Measurements from ENCODE around the gene MYOCOS. TPM values are rescaled to one million over a fixed set of nuclear protein-coding genes. Genes with fewer than 3 reads are reported as not detected.

MYOCOS gene
- total and polyA plus RNA-seq, 9 of the 15 experiments (the other 6 are each of a cell fraction or from before 2014, with no cell fraction given), result 0.07 TPM; not detected in 7

DNA sequence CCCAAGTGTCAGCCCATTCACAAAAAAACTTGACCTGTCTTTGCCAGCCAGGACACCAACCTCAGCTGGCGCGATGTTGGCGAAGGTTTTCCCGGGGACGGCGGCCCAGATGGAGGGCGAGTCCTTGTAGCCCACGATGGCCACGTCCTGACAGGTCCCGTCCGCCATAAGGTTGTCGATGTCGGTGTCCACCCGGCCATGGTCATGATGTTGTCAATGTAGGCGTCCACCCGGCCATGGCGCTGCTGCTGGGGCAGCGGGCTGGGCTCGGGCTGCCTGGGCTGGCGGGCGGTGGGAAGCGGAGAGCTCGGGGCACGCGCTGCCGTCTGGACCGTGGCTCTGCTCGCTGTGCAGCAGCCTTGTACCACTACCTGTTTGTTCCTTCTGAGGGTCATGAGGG is 48.7 kb downstream of the MYOCOS start:
- in situ Hi-C loops (cut with MboI) (no loop called here), intact Hi-C loops (cut with micrococcal nuclease) (no loop called here)
- BruUV-seq (replicated peaks), result no TSS peak
- FAIRE-seq (no peak), DNase-seq (ENCODE audit: extremely low read depth in 1 of 4, low spot score in 3 of 4) (no peak), ATAC-seq (peak; percentile 65)
- Histone ChIP-seq H4K20me1 (replicated peaks; ENCODE audit: control insufficient read depth, insufficient read depth, low read length) (no peaks in the 10 kb centered on the region), H3K36me3 (ENCODE audit: control insufficient read depth, insufficient read depth, low read length) (no peaks in the 10 kb centered on the region), H3K4me1 (replicated peaks in 1 of 2; ENCODE audit: control insufficient read depth in 2 of 2, insufficient read depth in 2 of 2, low read length in 2 of 2) (peaks cover 0 to 5% of the 10 kb centered on the region in 2 experiments; a peak in 3 of 5 replicates), H3K4me3 (no peak overlapping the region), H2AFZ (ENCODE audit: low read depth, low read length) (peak overlapping the region; percentile 69), H3K4me2 (ENCODE audit: insufficient read depth, low read length) (peak overlapping the region; percentile 16), H3K27ac (ENCODE audit: extremely low read depth, low read depth, low read length) (no peak overlapping the region), H3K9me3 (replicated peaks; ENCODE audit: control insufficient read depth, insufficient read depth, low read depth, low read length) (no peaks in the 10 kb centered on the region), H3K79me2 (ENCODE audit: control insufficient read depth, insufficient read depth, low read length) (no peaks in the 10 kb centered on the region), H3K9ac (ENCODE audit: insufficient read depth in 1 of 2, low read depth in 2 of 2, low read length in 2 of 2) (peak overlapping the region in 1 of 2 experiments; percentile 63; a peak in 2 of 4 replicates), H3K9me1 (ENCODE audit: control insufficient read depth, insufficient read depth, low read length) (no peaks in the 10 kb centered on the region), H3K27me3 (ENCODE audit: control insufficient read depth in 2 of 2, insufficient read depth in 2 of 2, low read length in 2 of 2) (peaks cover 23 to 28% of the 10 kb centered on the region in 2 experiments)
- WGBS (ENCODE audit: insufficient coverage, low coverage, missing lambda C conversion rate), result 15% methylated on average over 28 of the region's 28 CpGs
- CTCF ChIA-PET (ENCODE audit: low intra/inter-chr PET ratio), result no interaction called here
- TF ChIP-seq STAG1 (CRISPR knock-in tag; IDR thresholded peaks at IDR 0.05; ENCODE audit: borderline replicate concordance) (0 out of 2 replicates have a peak, but pooled peaks have one; percentile 11), ZNF121 (CRISPR knock-in tag; conservative IDR thresholded peaks at IDR 0.05) (no peak)
- POLR2A ChIA-PET, result interaction anchor here (1.3 kb wide), 1 partner anchor 12 kb away, joined by 3 read pairs; no protein-coding TSS in a partner anchor

DNA sequence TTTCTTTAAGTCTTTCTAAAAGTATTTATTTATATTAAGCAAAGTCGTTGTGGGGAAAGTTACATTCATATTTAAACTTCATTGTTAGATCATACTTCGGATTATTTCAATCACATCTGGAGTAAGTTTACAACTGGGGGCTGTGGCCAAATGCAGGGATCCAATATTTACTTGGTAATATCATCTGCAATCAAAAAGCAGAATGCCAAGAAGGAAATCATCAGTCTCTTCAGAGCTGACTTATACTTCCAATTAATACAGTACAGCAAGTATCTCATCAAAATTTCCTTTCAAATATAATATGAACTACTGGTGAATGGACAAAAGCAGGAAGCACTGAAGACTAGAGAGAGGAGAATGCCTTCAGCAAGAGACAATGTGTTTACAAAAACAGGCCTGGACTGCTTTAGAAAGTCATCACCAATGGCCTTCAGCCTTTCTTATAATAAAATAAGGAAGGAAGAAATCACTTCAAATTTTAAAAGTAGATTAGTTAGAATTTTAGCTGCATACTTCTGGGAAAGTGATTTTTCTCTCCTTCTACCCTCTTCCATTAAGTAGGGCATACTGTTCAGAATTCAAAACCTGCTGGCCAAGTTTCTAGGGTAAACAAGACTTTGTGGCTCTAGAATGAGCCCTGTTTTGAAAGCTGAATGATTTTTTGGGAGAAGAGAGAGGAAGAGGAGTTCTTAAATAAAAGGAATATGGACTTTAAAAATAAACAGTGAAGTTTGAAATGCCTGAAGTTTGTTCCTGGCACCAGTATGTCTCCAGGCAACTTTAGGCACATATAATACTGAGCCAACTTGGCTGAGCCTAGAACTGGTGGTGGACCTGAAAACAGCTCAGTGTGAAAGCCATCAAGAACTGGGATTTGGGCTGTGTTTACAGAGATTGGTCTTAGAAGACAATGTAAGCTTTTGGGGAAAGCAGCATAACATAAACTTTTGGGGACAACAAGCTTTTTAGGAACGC is 52.7 kb downstream of the MYOCOS start:
- 2% methylated on average over 3 of the region's 3 CpGs for WGBS (ENCODE audit: insufficient coverage, low coverage, missing lambda C conversion rate)
- H3K36me3 ChIP-seq (ENCODE audit: control insufficient read depth, insufficient read depth, low read length), result no peaks in the 10 kb centered on the region
- no peak overlapping the region for H2AFZ ChIP-seq (ENCODE audit: low read depth, low read length)
- intact Hi-C loops (cut with micrococcal nuclease), result no loop called here
- BruUV-seq (replicated peaks), result no TSS peak
- H3K9me3 ChIP-seq (replicated peaks; ENCODE audit: control insufficient read depth, insufficient read depth, low read depth, low read length), result no peaks in the 10 kb centered on the region
- no peaks in the 10 kb centered on the region for H4K20me1 ChIP-seq (replicated peaks; ENCODE audit: control insufficient read depth, insufficient read depth, low read length)
- H3K4me1 ChIP-seq (replicated peaks in 1 of 2; ENCODE audit: control insufficient read depth in 2 of 2, insufficient read depth in 2 of 2, low read length in 2 of 2), result peaks cover 0 to 5% of the 10 kb centered on the region in 2 experiments; a peak in 3 of 5 replicates
- no peak overlapping the region for H3K27ac ChIP-seq (ENCODE audit: extremely low read depth, low read depth, low read length)
- peaks cover 15 to 17% of the 10 kb centered on the region in 2 experiments for H3K27me3 ChIP-seq (ENCODE audit: control insufficient read depth in 2 of 2, insufficient read depth in 2 of 2, low read length in 2 of 2)
- no peak overlapping the region for H3K4me2 ChIP-seq (ENCODE audit: insufficient read depth, low read length)
- no peaks in the 10 kb centered on the region for H3K9me1 ChIP-seq (ENCODE audit: control insufficient read depth, insufficient read depth, low read length)
- no peak for DNase-seq (ENCODE audit: extremely low read depth in 1 of 4, low spot score in 3 of 4)
- no peaks in the 10 kb centered on the region for H3K79me2 ChIP-seq (ENCODE audit: control insufficient read depth, insufficient read depth, low read length)
- no peak for FAIRE-seq
- peak; percentile 19; the same call in 1 of the 3 replicates for ATAC-seq
- POLR2A ChIA-PET, result no interaction called here
- in situ Hi-C loops (cut with MboI), result no loop called here
- CTCF ChIA-PET (ENCODE audit: low intra/inter-chr PET ratio), result no interaction called here
- no peak overlapping the region for H3K4me3 ChIP-seq
- no peak overlapping the region for H3K9ac ChIP-seq (ENCODE audit: insufficient read depth in 1 of 2, low read depth in 2 of 2, low read length in 2 of 2)
- TF ChIP-seq, protein P1, sequence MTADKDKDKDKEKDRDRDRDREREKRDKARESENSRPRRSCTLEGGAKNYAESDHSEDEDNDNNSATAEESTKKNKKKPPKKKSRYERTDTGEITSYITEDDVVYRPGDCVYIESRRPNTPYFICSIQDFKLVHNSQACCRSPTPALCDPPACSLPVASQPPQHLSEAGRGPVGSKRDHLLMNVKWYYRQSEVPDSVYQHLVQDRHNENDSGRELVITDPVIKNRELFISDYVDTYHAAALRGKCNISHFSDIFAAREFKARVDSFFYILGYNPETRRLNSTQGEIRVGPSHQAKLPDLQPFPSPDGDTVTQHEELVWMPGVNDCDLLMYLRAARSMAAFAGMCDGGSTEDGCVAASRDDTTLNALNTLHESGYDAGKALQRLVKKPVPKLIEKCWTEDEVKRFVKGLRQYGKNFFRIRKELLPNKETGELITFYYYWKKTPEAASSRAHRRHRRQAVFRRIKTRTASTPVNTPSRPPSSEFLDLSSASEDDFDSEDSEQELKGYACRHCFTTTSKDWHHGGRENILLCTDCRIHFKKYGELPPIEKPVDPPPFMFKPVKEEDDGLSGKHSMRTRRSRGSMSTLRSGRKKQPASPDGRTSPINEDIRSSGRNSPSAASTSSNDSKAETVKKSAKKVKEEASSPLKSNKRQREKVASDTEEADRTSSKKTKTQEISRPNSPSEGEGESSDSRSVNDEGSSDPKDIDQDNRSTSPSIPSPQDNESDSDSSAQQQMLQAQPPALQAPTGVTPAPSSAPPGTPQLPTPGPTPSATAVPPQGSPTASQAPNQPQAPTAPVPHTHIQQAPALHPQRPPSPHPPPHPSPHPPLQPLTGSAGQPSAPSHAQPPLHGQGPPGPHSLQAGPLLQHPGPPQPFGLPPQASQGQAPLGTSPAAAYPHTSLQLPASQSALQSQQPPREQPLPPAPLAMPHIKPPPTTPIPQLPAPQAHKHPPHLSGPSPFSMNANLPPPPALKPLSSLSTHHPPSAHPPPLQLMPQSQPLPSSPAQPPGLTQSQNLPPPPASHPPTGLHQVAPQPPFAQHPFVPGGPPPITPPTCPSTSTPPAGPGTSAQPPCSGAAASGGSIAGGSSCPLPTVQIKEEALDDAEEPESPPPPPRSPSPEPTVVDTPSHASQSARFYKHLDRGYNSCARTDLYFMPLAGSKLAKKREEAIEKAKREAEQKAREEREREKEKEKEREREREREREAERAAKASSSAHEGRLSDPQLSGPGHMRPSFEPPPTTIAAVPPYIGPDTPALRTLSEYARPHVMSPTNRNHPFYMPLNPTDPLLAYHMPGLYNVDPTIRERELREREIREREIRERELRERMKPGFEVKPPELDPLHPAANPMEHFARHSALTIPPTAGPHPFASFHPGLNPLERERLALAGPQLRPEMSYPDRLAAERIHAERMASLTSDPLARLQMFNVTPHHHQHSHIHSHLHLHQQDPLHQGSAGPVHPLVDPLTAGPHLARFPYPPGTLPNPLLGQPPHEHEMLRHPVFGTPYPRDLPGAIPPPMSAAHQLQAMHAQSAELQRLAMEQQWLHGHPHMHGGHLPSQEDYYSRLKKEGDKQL (CRISPR knock-in tag; IDR thresholded peaks at IDR 0.05; ENCODE audit: borderline replicate concordance), result no peak
- no peak for TF ChIP-seq STAG1 (CRISPR knock-in tag; IDR thresholded peaks at IDR 0.05; ENCODE audit: borderline replicate concordance)
- TF ChIP-seq ZNF695 (CRISPR knock-in tag; IDR thresholded peaks at IDR 0.05), result no peak
- TF ChIP-seq IFI16 (CRISPR knock-in tag; IDR thresholded peaks at IDR 0.05), result no peak
- no peak for TF ChIP-seq MEF2D (tag; conservative IDR thresholded peaks at IDR 0.05; ENCODE audit: low read depth)
- TF ChIP-seq PRPF4 (IDR thresholded peaks at IDR 0.05; ENCODE audit: insufficient read depth, low read depth, low read length, poor library complexity, severe bottlenecking), result no peak
- no peak for TF ChIP-seq CTBP1 (IDR thresholded peaks at IDR 0.05; ENCODE audit: borderline replicate concordance)
